Lower lobe of right lung (tissue), 2 donors: ENCODE data around the gene CGN. TPM values are rescaled to one million over a fixed set of nuclear protein-coding genes. Genes with fewer than 3 reads are reported as not detected.
A peak's percentile ranks its signal among the peaks of the same experiment; 100 is the strongest.

ENCODE experiments used
- ATAC-seq, 2 donors: fragments of 200-7000 bp; cut with Tn5 transposase; one replicate each; pipeline ENCODE4 v1.9.1; 2020 to 2022; ENCODE audit warnings: mild to moderate bottlenecking in 2 of 2, moderate library complexity in 2 of 2
- DNase-seq: peaks from one replicate; pipeline ENCODE4 v3.0.0-alpha.2; 2020
- H3K27ac ChIP-seq: fragments of 200-600 bp; one replicate; pipeline ENCODE4 v1.8.0; 2022
- H3K27me3 ChIP-seq: fragments of 200-600 bp; one replicate; pipeline ENCODE4 v1.8.0; 2022; ENCODE audit warnings: low read depth
- H3K36me3 ChIP-seq: fragments of 200-600 bp; one replicate; pipeline ENCODE4 v1.8.0; 2022; ENCODE audit warnings: mild to moderate bottlenecking
- H3K4me1 ChIP-seq: fragments of 200-600 bp; one replicate; pipeline ENCODE4 v1.8.0; 2022
- H3K4me3 ChIP-seq: fragments of 200-600 bp; one replicate; pipeline ENCODE4 v1.8.0; 2022; ENCODE audit warnings: mild to moderate bottlenecking
- H3K9me3 ChIP-seq: fragments of 200-600 bp; one replicate; pipeline ENCODE4 v1.8.0; 2022
- CTCF ChIP-seq: fragments of 200-600 bp; IDR thresholded peaks from one replicate; pipeline ENCODE4 v1.8.0; 2022; ENCODE audit warnings: antibody characterized with exemption, mild to moderate bottlenecking
- intact Hi-C: fragments of 100-400 bp; cut with DNase I; formaldehyde crosslinking; loops from one replicate; pipeline ENCODE4 v1.11.0; 2022
- total RNA-seq: library from RNA; stranded (reverse); fragmentation: NEBNext Ultra II Directional; extraction: Animal tissue kit (Norgen Biotek cat#: 25700); gene quantifications from one replicate; pipeline ENCODE4 v1.2.1, GENCODE V29; 2021
- donor health status: DM: no; HTN: yes; CAD: no; lungs with severe emphysema.

CGN gene
- total RNA-seq, 1 donor from 2014 or later, result 52.9 TPM

GRCh38 chr1:151474745-151475144 lies 36.4 kb upstream of the CGN start:
- TF ChIP-seq CTCF, result no peak
- no peaks in the 10 kb centered on the region for H3K9me3 ChIP-seq
- no peak overlapping the region for H3K27ac ChIP-seq
- H3K36me3 ChIP-seq, result no peaks in the 10 kb centered on the region
- ATAC-seq (no peak), DNase-seq (no peak)
- no peak overlapping the region for H3K4me3 ChIP-seq
- no peaks in the 10 kb centered on the region for H3K4me1 ChIP-seq
- no peaks in the 10 kb centered on the region for H3K27me3 ChIP-seq
- intact Hi-C loops, result no loop called here

GRCh38 chr1:151475175-151475574 lies 36.0 kb upstream of the CGN start:
- intact Hi-C loops, result no loop called here
- H3K4me1 ChIP-seq, result no peaks in the 10 kb centered on the region
- H3K9me3 ChIP-seq, result no peaks in the 10 kb centered on the region
- H3K27me3 ChIP-seq, result no peaks in the 10 kb centered on the region
- no peak overlapping the region for H3K4me3 ChIP-seq
- no peak for DNase-seq
- TF ChIP-seq CTCF, result no peak
- no peak overlapping the region for H3K27ac ChIP-seq
- no peak for ATAC-seq
- H3K36me3 ChIP-seq, result no peaks in the 10 kb centered on the region

GRCh38 chr1:151476083-151476482 lies 35.1 kb upstream of the CGN start:
- no peak for DNase-seq
- Histone ChIP-seq H3K27me3 (no peaks in the 10 kb centered on the region), H3K36me3 (no peaks in the 10 kb centered on the region), H3K9me3 (no peaks in the 10 kb centered on the region), H3K4me1 (no peaks in the 10 kb centered on the region), H3K27ac (no peak overlapping the region), H3K4me3 (no peak overlapping the region)
- no peak for ATAC-seq
- intact Hi-C loops, result no loop called here
- TF ChIP-seq CTCF, result no peak

- no peak for ATAC-seq
Observed at GRCh38 chr1:151477066-151477465, 34.1 kb upstream of the CGN start.

GRCh38 chr1:151478140-151478812 lies 32.9 kb upstream of the CGN start:
- peak overlapping the region; percentile 26 for H3K27ac ChIP-seq
- H3K4me1 ChIP-seq, result no peaks in the 10 kb centered on the region
- TF ChIP-seq CTCF, result no peak

More at GRCh38 chr1:151477066-151477465, 34.1 kb upstream of the CGN start:
- no peaks in the 10 kb centered on the region for H3K36me3 ChIP-seq
- H3K4me1 ChIP-seq, result no peaks in the 10 kb centered on the region
- no peak overlapping the region for H3K4me3 ChIP-seq
- no peak overlapping the region for H3K27ac ChIP-seq
- DNase-seq, result no peak
- no peaks in the 10 kb centered on the region for H3K27me3 ChIP-seq
- no peak for TF ChIP-seq CTCF
- H3K9me3 ChIP-seq, result peaks cover under 1% of the 10 kb centered on the region
- intact Hi-C loops, result no loop called here

More at GRCh38 chr1:151478140-151478812, 32.9 kb upstream of the CGN start:
- Histone ChIP-seq H3K9me3 (peaks cover 3% of the 10 kb centered on the region), H3K27me3 (no peaks in the 10 kb centered on the region), H3K4me3 (no peak overlapping the region), H3K36me3 (no peaks in the 10 kb centered on the region)
- ATAC-seq (no peak), DNase-seq (no peak)
- intact Hi-C loops, result no loop called here
